ENCODE measurements around the gene TMEM204.

The TMEM204 gene

DNA sequence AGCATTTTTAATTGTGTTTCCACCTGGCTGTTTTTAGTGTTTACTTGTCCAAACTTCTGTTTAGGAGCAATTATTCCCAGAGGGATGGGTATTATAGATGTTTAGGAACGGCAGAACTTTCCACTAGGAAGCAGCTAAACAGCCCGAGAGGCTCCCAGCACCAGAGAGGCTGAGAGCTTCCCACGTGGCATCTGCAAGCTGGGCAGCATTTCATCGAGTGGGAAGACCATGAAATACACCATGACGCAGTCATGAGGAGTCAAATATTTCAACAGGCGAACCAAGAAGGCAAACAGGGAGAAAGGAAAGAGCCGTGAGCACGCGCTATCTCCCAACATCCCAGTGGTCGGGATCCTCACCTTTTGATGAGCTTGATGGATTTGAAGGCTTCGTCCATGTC is 24.1 kb downstream of the TMEM204 start:
- DNase-seq (ENCODE audit: low read depth, low spot score) = no peak

DNA sequence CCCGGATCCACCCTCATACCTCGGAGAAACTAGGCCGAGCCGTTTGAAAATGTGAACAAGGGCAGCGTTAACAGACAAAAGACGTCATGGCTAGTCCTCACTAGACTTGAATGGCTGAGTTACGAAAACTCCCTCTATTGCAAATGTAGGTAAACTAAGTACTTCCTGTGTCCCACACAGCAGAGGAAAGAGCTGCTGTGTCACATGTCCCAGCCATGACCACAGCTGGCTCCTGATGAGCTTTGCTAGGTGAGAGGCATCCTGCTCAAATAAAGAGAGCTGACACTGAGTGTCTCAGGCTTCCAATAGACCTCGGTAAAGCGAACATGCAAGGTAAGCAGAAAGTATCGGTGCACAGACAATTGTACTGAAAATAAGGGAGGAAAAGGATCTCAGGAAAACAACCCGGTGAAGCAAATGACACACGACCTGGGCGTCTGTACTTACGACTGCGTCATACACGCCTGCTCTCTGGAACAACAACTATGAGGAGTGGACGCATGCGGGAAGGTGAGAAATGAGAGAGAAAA is 26.0 kb downstream of the TMEM204 start:
- DNase-seq (ENCODE audit: low read depth, low spot score) = no peak

DNA sequence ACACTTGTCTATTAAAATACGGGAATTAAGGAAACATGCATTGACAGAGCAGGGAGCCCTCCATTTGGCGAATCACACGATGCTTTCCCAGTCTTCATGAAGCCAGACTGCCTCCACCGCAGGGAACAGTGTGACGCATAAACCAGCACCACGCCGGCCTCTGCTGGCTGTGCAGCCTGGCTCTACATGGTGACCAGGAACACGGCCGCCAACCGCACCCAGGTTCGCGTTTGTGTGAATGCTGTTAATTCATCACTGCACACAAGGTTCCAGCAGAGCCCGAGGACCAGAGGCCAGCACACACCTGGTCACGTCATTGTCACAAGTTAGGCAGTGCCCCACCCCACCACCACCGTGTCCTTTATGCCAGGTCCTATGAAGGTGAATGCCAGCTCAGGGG is 26.7 kb downstream of the TMEM204 start:
- no peak for DNase-seq (ENCODE audit: low read depth, low spot score)

DNA sequence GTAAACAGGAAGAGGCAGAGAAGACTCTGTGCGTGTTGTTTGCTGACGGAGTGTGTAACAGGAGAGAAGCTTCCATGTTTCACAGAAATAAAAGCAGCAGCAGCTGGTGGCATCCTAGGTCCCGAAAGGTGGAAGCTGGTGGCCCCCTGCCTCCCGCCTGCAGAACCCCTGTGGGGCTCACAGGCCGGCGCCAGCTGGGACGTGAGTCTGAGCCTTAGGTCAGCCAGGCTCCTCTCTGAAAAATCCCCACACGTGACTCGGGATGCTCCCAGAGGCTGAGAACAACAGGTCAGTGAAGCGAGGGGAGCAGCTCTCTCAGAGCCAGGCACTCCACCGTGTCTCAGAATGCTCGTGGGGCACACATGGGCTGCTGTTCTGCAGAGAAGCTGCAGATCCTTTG is 27.4 kb downstream of the TMEM204 start:
- no peak for DNase-seq (ENCODE audit: low read depth, low spot score)

DNA sequence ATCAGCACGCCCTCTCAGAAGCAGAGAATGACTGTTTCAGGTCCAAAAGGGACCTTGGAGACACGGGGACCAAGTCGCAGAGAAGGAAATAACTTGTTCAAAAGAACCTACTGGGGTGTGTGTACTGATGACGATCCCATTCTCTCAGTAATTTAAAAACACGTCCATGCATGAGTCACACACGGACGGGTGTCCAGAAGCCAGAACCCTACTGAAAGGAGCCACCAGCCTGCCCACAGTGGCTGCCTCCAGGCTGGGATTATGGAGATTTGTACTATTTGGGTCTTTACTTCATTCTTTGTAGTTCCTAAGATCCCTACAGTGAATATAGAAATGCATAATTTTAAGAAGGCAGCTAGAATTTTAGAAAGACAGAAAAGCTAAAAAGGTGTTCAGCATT is 27.8 kb downstream of the TMEM204 start:
- peak; percentile 55 for DNase-seq (ENCODE audit: low read depth, low spot score)

DNA sequence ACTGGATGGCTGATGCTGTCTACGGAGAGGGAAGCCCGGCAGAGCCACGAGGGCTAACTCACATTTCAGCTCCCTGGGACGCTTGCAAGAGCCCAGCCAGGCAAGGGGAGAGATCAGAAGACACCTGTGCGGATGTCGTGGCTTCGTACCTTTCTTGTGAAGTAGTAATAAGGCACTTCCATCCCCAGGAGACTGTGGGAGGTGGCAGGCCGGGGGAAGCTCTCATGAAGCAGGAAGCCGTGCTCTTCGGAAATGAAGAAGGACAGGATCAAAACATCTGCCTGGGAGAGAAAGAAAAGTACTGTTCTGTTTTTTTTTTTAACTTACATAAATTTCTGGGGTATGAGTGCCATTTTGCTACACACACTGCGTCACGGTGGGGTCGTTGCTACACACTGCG is 28.4 kb downstream of the TMEM204 start:
- DNase-seq (ENCODE audit: low read depth, low spot score) = no peak

DNA sequence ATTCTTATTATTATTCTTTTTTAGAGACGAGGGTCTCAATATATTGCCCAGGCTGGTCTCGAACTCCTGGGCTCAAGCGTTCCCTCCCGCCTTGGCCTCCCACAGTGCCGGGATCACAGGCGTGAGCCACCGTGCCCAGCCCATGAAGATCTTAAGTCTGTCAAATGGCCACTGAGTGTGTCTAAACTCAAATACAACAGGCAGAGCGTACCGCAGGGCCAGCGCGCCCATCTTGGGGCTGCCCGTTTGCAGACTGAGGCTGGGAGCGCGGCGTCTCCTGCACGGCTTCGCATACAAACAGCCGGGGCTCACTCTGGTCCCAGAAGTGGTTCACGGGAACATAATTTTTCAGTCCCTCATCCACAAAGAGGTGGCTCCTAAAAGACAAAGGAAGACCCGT is 30.3 kb downstream of the TMEM204 start:
- DNase-seq (ENCODE audit: low read depth, low spot score) = no peak

DNA sequence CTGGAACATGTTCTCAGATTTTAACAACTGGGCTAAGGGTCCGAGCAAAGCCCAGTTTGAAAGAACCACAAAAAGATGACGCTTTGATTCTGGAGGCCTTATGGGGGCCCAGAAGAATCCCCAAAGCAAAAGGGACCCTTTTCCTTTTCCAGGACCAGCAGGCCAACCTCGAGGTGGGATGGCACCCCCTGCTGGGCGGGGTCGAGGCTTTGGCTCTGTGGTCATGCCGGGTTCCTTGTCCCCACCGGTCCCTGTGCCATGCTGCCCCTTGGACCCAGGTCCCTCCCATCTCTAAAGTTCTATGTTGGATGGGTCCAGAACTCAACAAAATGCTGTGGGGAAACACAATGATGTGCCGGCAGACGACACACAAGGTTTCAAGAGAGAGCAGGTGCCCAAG is 30.9 kb downstream of the TMEM204 start:
- DNase-seq (ENCODE audit: low read depth, low spot score) = no peak

DNA sequence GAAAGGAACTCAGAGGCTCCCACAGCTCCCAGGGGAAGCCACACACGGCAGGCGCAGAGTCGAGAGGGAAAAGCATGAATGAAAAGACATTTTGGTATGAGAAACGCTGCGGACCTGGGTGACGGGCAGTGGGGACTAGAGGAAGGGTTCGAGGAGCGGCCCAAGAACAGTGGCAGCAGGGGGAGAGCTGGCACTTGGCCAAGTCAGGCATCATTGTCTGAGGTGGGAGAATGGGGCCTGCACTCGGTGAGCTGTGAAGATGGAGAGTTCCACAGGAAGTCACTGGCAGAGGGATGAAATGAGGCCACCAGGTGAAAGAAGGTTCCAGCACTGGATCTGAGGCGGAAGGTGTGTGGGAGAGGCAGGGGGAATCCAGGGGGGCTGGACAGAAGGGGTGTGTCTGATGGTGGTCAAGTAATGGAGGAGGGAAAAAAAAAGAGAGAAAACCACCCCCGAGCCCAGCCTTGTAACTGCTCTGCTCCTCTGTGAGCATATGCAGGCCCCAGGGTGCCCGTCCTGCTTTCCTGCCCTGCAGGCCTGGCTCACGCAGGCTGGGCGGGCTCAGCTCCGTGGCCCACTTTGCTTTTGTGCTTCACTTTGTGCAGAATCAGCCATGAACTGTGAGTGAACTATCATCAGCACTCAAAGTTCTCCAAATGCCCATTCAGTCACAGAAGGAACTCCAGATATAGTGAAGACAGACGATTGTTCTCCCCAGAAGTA is 31.8 kb downstream of the TMEM204 start:
- no peak for DNase-seq (ENCODE audit: low read depth, low spot score)

DNA sequence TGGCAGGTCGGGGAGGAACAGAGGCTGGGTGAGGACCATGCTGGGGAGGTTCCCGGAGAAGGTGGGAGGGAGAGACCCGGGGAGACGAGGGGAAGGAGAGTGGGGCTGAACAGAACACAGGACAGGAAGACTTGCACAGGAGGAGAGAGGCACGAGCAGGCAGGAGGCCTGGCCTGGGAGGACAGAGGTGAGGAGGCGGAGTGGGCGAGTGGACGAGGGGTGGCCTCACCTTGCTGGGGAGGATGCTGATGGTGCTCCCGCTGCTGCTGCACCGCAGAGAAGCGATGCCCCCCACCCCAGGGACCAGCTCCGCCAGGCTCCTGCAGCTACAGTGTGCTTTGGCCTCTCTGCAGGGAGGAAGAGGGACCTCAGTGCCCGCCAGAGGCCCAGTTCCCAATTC is 34.5 kb downstream of the TMEM204 start:
- no peak for DNase-seq (ENCODE audit: low read depth, low spot score)

DNA sequence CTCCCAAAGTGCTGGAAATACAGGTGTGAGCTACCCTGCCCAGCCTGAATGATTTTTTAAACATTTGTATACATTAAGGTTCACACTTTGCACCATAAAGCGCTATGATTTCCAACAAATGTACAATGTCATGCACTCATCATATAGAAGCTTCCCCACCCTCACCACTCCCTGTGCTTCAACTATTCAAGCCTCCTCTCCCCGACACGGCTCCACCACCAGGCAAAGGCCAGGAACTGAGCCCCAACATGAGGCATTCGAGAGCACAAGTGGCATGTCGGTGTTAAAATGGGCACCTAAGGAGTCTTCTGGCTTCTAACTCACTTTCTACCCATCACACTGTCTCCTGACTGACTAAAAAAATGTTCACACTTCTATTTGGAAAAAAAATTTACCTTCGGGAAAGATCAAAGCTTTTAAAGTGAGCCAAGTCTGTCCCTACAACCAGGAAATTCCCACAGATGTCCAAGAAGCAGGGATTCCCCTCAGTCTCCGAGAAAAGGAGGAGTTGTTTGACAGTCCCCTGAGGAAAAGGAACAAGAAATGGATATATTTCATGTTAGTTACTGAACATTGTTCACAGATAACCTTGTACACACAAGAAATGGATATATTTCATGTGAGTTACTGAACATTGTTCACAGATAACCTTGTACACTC is 37.7 kb downstream of the TMEM204 start:
- no peak for DNase-seq (ENCODE audit: low read depth, low spot score)

DNA sequence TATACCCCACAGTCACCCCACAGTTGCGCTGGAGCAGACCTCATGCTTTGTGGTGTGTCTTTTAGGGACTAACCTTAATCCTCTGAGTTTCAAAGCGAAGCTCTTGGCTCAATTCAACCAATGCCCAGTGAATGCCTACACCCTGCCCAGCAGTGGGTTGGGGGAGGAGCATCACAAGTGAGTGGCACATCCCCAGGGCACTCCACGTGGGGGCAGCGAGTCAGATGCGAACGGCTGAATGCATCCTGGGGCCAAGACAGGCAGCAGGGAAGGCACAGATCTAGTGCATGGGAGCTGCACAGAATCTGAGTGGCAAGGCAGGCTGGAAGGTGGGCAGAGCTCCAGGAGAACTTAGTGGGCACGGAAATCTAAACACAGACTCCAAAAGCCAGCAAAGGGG is 39.2 kb downstream of the TMEM204 start:
- peak; percentile 7 for DNase-seq (ENCODE audit: low read depth, low spot score)

DNA sequence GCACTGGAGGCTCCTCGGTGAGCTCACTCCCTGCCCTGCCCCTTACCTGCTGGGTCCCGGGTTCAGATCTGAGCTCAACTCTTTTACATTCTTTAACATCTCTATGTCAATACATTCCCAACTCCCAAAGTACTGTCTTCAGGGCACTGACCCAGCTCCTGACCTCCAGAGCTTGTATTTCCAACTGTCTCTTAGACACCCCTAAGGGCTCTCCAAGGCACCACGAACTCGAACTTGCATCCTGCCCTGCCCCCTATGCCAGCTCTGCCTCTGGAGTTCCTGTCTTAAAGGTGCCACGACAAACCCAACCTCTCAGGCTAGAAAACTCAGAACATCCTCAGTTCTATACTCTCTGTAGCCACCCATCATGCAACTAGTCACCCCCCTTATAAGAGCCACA is 39.8 kb downstream of the TMEM204 start:
- no peak for DNase-seq (ENCODE audit: low read depth, low spot score)

DNA sequence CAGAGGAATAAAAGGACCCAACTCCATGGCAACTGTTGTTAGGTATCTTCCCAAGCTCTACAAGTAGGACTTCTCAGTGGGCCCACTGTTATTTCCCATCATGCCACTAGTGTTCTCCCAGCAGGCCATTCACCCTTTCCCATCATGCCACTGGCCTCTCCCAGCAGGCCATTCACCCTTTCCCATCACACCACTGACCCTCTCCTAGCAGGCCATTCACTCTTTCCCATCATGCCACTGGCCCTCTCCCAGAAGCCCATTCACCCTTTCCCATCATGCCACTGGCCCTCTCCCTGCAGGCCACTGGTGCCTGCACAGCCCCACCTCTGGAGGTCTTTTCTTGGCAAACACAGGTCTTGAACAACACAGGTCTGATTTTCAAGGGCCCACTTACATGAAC is 42.1 kb downstream of the TMEM204 start:
- no peak for DNase-seq (ENCODE audit: low read depth, low spot score)

DNA sequence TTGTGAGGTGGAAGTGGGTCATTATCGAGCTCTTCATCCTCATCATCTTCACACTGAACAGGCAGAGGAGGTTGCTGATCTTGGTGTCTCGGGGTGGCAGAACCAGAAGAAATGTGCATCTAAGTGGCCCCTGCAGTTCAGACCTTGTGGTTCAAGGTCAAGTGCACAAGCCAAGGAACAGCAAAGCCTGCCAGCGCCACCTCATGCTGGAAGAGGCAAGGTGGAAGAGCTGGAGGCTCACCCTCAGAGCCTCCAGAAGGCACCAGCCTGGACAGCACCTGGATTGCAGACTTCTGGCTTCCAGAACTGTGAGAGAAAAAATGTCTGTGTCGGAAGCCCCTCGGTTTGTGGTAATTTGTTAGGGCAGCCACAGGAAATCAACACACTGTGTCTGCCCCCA is 45.7 kb downstream of the TMEM204 start:
- no peak for DNase-seq (ENCODE audit: low read depth, low spot score)

DNA sequence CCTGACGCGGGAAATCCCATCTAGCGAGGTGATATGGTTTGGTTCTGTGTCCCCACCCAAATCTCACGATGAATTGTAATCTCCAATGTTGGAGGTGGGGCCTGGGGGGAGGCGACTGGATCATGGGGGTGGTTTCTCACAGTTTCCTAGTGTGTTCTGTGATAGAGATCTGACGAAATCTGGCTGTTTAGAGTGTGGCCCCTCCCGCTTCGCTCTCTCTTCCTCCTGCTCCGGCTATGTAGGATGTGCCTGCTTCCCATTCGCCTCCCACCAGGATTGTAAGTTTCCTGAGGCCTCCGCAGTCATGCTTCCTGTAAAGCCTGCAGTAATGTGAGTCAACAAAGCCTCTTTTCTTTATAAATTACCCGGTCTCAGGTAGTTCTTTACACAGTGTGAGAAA is 46.8 kb downstream of the TMEM204 start:
- no peak for DNase-seq (ENCODE audit: low read depth, low spot score)

DNA sequence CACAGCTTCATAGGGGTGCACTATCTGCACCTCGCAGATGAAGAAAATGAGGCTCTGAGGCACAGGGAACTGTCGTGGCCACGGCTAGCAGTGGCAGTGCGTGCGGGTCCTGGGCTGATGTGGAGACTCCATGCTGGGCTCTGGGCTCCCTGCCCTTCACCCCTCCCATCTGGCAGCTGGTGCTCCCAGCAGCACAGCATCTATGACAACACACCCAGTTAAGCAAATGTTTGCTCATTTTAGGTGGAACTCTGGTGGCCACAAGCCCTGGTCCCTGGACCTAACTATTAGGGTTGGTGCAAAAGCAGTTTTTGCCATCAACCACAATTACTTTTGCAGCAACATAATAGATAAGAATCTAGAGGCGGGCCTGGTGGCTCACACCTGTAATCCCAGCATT is 47.5 kb downstream of the TMEM204 start:
- no peak for DNase-seq (ENCODE audit: low read depth, low spot score)

DNA sequence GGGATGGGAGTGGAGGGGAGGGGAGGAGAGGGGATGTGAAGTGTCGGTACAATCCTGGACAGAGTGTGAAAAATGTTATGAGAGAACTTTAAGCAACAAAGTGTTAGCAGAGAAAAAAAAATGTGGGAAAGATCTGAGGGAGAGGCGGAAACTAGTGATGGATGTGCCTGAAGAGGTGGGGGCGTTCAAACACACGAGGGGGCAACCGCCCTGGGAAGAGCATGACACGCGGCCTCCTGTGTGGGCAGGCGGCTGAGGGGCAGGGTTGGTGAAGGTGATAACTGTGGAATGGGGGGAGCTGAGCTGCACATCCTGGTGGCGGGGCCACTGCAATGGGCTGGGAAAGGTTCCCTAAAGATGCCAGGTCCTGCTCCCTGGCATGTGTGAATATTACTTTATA is 48.3 kb downstream of the TMEM204 start:
- DNase-seq (ENCODE audit: low read depth, low spot score) = no peak

DNA sequence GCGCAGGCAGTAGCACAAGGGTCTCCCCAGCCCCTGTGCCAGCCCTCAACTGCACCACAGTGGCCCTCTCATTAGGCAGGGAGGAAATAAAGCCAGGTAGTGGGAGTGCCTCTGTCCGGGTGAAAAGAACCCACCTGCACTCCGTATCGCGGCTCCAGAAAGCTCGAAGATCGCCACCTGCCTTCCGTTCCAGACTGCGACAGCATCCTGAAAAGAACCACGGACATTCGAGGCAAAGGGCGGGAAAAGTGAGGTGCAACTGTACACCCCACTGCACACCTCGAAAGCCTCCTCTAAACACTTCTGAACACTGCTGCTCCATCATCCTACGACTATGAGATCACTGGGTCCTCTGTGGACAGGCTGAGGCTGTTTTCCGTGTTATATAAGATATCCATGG is 49.7 kb downstream of the TMEM204 start:
- no peak for DNase-seq (ENCODE audit: low read depth, low spot score)

DNA sequence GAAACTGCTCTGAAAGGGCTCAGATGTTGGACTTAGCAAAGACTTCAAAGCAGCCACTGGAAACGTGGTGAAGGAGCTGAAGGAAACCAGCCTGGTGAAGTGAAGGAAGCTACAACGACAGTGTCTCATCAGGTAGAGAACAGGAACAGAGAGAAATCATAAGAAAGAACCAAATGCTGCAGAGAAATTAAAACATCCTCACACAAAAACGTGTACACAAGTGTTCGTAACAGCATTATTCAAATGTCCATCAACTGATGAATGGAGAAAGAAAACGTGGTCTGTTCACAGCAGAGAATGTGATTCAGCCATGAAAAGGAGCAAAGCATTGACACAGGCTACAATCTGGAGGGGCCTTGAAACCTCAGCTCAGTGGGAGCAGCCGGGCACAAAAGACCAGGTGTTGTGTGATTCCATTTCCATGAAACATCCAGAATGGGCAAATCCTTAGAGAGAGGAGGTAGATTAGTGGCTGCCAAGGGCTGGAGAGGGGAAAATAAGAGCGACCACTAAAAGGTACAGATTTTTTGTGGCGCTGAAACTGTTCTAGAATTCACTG is 51.5 kb downstream of the TMEM204 start:
- peak; percentile 34 for DNase-seq (ENCODE audit: low read depth, low spot score)

DNA sequence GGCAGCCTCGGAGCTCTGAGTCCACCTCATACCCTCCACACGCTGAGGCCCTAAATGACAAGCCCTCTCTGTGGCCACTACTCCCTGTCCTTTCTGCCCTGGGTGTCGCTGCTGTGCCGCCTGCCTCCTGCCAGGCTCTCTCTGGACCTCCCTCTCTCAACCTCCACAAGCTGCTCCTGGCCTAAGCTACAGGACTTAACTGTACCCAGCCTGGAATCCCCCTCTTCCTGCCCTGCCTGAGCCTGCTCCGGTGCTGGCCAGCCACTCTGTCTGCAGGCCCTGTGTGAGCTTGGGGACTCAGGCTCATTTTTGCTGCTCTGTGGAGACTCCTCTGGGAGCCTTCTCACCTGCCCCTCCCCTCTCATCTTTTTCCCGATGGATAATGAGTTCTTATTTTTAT is 56.9 kb downstream of the TMEM204 start:
- DNase-seq (ENCODE audit: low read depth, low spot score) = no peak

DNA sequence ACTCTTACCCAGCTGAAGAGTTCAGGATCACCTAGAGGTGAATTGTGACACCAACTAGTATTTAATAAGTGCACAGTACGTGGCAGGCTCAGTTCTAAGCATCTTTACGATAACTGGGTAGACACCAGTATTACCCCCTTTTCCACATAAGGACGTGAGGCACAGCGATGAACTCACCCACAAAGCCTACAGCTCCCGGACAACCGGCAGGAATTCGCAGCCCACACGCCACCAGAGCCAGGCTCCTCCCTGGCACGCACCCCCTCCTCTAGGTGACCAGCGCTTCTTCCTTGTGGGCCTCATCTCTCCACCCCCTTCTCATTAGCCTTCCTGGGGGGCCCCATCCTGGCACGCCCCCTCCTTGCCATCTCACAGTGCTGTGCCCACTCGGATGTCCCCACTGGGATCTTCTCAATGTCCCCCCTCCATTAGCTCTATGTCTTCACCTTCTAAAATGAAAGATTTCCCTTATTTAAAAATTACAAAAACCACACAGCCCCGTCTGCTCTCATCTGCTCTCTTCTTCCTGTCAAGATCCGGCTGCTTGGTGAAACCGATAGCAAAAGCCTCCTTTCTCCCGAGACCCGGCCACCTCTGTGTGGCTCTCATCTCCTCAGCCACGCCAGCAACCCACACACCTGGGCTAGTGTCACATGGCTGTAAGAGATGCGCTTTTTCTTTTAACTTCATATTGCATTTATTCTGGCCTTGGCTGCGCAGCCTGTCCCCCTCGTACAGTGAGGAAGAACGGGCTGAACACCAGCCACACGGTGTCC is 57.7 kb downstream of the TMEM204 start:
- no peak for DNase-seq (ENCODE audit: low read depth, low spot score)

All from astrocyte of the hippocampus (primary cell).